K562 (cell line): ENCODE results near the gene OR10A3.

Experiments used
- AFF4 ChIP-seq: sonication (generic); formaldehyde crosslinking; IDR thresholded peaks from 2 replicates; pipeline ENCODE4 v1.8.0; 2023; ENCODE audit warnings: mild to moderate bottlenecking, missing genetic modification reagents
- ASH1L ChIP-seq: fragments of 450-650 bp; IDR thresholded peaks from 2 replicates; pipeline ENCODE4 v1.6.1; 2018; ENCODE audit warnings: borderline replicate concordance, mild to moderate bottlenecking, low read depth; ENCODE audit not compliant: partially characterized antibody
- ATF7 ChIP-seq: fragments of 450-650 bp; IDR thresholded peaks from 2 replicates; pipeline ENCODE4 v1.7.1; 2014; ENCODE audit warnings: mild to moderate bottlenecking, moderate library complexity
- CBX2 ChIP-seq: fragments of 200-600 bp; sonication (generic); IDR thresholded peaks from one replicate; pipeline ENCODE4 v1.6.1; 2012; ENCODE audit warnings: mild to moderate bottlenecking, low read length, inconsistent platforms; ENCODE audit not compliant: insufficient read depth, poor library complexity, severe bottlenecking
- CHD1 ChIP-seq: fragments of 200-600 bp; sonication (generic); IDR thresholded peaks from one replicate; pipeline ENCODE4 v1.6.1; 2012; ENCODE audit warnings: mild to moderate bottlenecking, moderate library complexity, low read length, inconsistent platforms
- E4F1 ChIP-seq: fragments of 250-450 bp; sonication (Bioruptor Pico); IDR thresholded peaks from 2 replicates; pipeline ENCODE4 v1.5.0; 2021; ENCODE audit warnings: mild to moderate bottlenecking, borderline replicate concordance
- ETV6 ChIP-seq, 3 experiments: fragments of 150-350 bp in 1 of 3; sonication (generic) in 1 of 3; formaldehyde crosslinking in 1 of 3; IDR thresholded peaks; 2 replicates each; pipeline versions ENCODE4 v1.6.1 to v1.8.0; 2014 to 2022; ENCODE audit warnings: borderline replicate concordance in 2 of 3, low read depth in 2 of 3, antibody characterized with exemption in 1 of 3, low read length in 1 of 3, mild to moderate bottlenecking in 1 of 3, missing genetic modification reagents in 1 of 3
- KDM1A ChIP-seq, 2 experiments: fragments of 450-650 bp; IDR thresholded peaks; 2 replicates each; pipeline ENCODE4 v1.6.1; 2016; ENCODE audit warnings: mild to moderate bottlenecking in 2 of 2
- MCM5 ChIP-seq: fragments of 450-650 bp; IDR thresholded peaks from 2 replicates; pipeline ENCODE4 v1.6.1; 2016; ENCODE audit warnings: low read depth
- MEF2D ChIP-seq: conservative IDR thresholded peaks from 2 replicates; pipeline ENCODE4 v1.6.1; 2016; ENCODE audit warnings: low read depth, missing genetic modification characterization, missing compliant biosample characterization
- POLR2A ChIP-seq: fragments of 450-650 bp; conservative IDR thresholded peaks from 2 replicates; pipeline ENCODE4 v1.6.1; 2016
- REST ChIP-seq, 2 experiments: fragments of 450-650 bp; formaldehyde crosslinking in 1 of 2; IDR thresholded peaks; 2 replicates each; pipeline versions ENCODE4 v1.4.0 to v1.6.1; 2014 to 2020; ENCODE audit warnings: mild to moderate bottlenecking in 2 of 2, borderline replicate concordance in 1 of 2, low read depth in 1 of 2
- YY1 ChIP-seq, 3 experiments: IDR thresholded peaks; 2 replicates each; pipeline ENCODE4 v1.6.1; 2011; ENCODE audit warnings: low read length in 2 of 3, mild to moderate bottlenecking in 2 of 3, moderate library complexity in 2 of 3, borderline replicate concordance in 1 of 3, control low read depth in 1 of 3, low read depth in 1 of 3; ENCODE audit not compliant: insufficient read depth in 3 of 3, insufficient replicate concordance in 2 of 3, control insufficient read depth in 1 of 3, insufficient read length in 1 of 3; ENCODE audit errors: extremely low read depth in 1 of 3
- ZSCAN29 ChIP-seq: fragments of 450-650 bp; IDR thresholded peaks from 2 replicates; pipeline ENCODE4 v1.6.1; 2017

- TF ChIP-seq ETV6 (IDR thresholded peaks at IDR 0.05; ENCODE audit: borderline replicate concordance in 1 of 2, low read depth in 2 of 2, low read length in 1 of 2) (no peak), ETV6 (CRISPR knock-in tag; IDR thresholded peaks at IDR 0.05; ENCODE audit: borderline replicate concordance) (no peak), CHD1 (no peak), ASH1L (no peak), MCM5 (no peak), ATF7 (no peak), ZSCAN29 (no peak), REST (IDR thresholded peaks at IDR 0.05; ENCODE audit: borderline replicate concordance) (no peak), REST (CRISPR knock-in tag; IDR thresholded peaks at IDR 0.05; ENCODE audit: low read depth) (no peak), CBX2 (no peak), KDM1A (IDR thresholded peaks at IDR 0.05) (no peak), YY1 (IDR thresholded peaks at IDR 0.05; ENCODE audit: borderline replicate concordance in 1 of 3, control insufficient read depth in 1 of 3, extremely low read depth in 1 of 3, insufficient read depth in 3 of 3, insufficient read length in 1 of 3, insufficient replicate concordance in 2 of 3, low read depth in 1 of 3, low read length in 2 of 3) (no peak), MEF2D (tag) (no peak), E4F1 (CRISPR knock-in tag) (no peak), POLR2A (no peak), AFF4 (no peak)
These were observed 30.5 kb downstream of the OR10A3 start for GRCh38 chr11:7911011-7911410.
